ENCODE data around the gene STK26. TPM values are rescaled to one million over a fixed set of nuclear protein-coding genes. Genes with fewer than 3 reads are reported as not detected.

Gene STK26
- total and polyA plus RNA-seq, 2 donors (not counting 3 experiments of a cell fraction or from before 2014, with no cell fraction given): 0.87 to 3.7 TPM

DNA sequence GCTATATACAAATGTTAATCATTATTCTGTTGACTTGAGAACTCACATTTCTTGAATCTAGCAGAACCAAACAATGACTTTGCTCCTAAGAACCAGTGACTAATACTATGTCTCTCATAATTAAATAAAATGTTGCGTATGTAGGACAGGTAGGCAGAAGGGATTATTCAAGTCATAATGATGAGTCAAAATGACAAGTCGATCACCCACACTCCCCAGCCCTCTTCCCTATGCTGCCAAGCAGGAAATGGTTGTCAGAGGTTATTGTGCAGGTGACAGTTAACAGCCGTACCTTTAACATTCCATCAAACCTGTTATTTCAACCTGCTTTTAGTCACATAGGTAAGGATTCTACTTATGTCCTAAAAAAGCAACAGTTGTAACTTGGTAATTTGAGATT, 22.0 kb upstream of the STK26 start:
- Histone ChIP-seq H3K9me1 (replicated peaks; ENCODE audit: control insufficient read depth, extremely low read depth, insufficient read depth, low read length) (no peaks in the 10 kb centered on the region), H2AFZ (ENCODE audit: low read depth, low read length) (no peak overlapping the region), H4K20me1 (replicated peaks; ENCODE audit: control insufficient read depth, extremely low read depth, insufficient read depth, low read length) (no peaks in the 10 kb centered on the region), H3K27me3 (ENCODE audit: control insufficient read depth in 2 of 2, insufficient read depth in 2 of 2, low read length in 2 of 2) (no peaks in the 10 kb centered on the region), H3K4me2 (ENCODE audit: insufficient read depth, low read length) (no peak overlapping the region), H3K79me2 (ENCODE audit: control insufficient read depth, insufficient read depth, low read length) (no peaks in the 10 kb centered on the region), H3K4me1 (ENCODE audit: control insufficient read depth, extremely low read depth, insufficient read depth, low read length) (no peaks in the 10 kb centered on the region), H3K36me3 (ENCODE audit: control insufficient read depth in 2 of 2, extremely low read depth in 1 of 2, insufficient read depth in 2 of 2, low read length in 2 of 2) (no peaks in the 10 kb centered on the region), H3K9ac (replicated peaks; ENCODE audit: extremely low read depth, insufficient read depth, low read length) (no peak overlapping the region), H3K27ac (ENCODE audit: insufficient read depth, low read depth, low read length) (no peak overlapping the region), H3K9me3 (replicated peaks; ENCODE audit: control insufficient read depth, insufficient read depth, low read length) (no peaks in the 10 kb centered on the region), H3K4me3 (replicated peaks in 1 of 3; ENCODE audit: insufficient read depth in 1 of 3, low read depth in 1 of 3, low read length in 3 of 3) (no peak overlapping the region)
- CTCF ChIA-PET: no interaction called here
- dilution Hi-C loops (cut with MboI; ENCODE audit: extremely low pct_ligation_motif_present, low sequenced_read_pairs) (no loop called here), intact Hi-C loops (cut with micrococcal nuclease) (no loop called here)
- POLR2A ChIA-PET: no interaction called here
- FAIRE-seq: no peak
- no TSS peak for BruUV-seq (replicated peaks)
- no peak for TF ChIP-seq POLR2A (IDR thresholded peaks at IDR 0.05; ENCODE audit: low read depth, low read length)
- TF ChIP-seq MYC (IDR thresholded peaks at IDR 0.05; ENCODE audit: low read depth, low read length): no peak
- no peak for TF ChIP-seq GATA2 (IDR thresholded peaks at IDR 0.05; ENCODE audit: insufficient read depth, insufficient read length, low read depth, low read length)
- no peak for TF ChIP-seq FOS (IDR thresholded peaks at IDR 0.05; ENCODE audit: borderline replicate concordance, insufficient read depth, low read length)
- TF ChIP-seq CTCF (IDR thresholded peaks at IDR 0.05; ENCODE audit: extremely low read depth in 1 of 2, insufficient read depth in 1 of 2, low read depth in 1 of 2, low read length in 2 of 2): no peak
- TF ChIP-seq, protein P1, sequence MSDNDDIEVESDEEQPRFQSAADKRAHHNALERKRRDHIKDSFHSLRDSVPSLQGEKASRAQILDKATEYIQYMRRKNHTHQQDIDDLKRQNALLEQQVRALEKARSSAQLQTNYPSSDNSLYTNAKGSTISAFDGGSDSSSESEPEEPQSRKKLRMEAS (IDR thresholded peaks at IDR 0.05; ENCODE audit: insufficient read depth, insufficient read length): no peak
- TF ChIP-seq EZH2 (IDR thresholded peaks at IDR 0.05; ENCODE audit: borderline replicate concordance, low read depth, low read length, severe bottlenecking): no peak
- no peak for TF ChIP-seq POLR2AphosphoS5 (IDR thresholded peaks at IDR 0.05; ENCODE audit: insufficient read depth, low read depth, low read length)
- no peak for TF ChIP-seq JUN (IDR thresholded peaks at IDR 0.05; ENCODE audit: borderline replicate concordance, insufficient read depth, insufficient read length, low read depth)
- DNase-seq (ENCODE audit: low read depth, low spot score): no peak

Measured in endothelial cell of umbilical vein (primary cell).